HG03558 (cell line): ENCODE data around the gene PLGLB2.
"Not testable (repeated sequence)": the region's sequence is repeated elsewhere in the genome, so short reads cannot be mapped to it uniquely, and the experiment has no call there.

ENCODE experiments used
- ATAC-seq: cut with Tn5 transposase; IDR thresholded peaks from one replicate; pipeline ENCODE4 v1.9.1; 2021; ENCODE audit warnings: moderate number of reproducible peaks; ENCODE audit not compliant: unreplicated experiment; ENCODE audit errors: extremely low read depth

PLGLB2 gene

GRCh38 chr2:87747791-87748190 is at the start of gene PLGLB2:
Gene PLGLB2, plus strand, starts transcription at chr2:87748087. Its CDS starts 67 bp downstream, at chr2:87748154.
- ATAC-seq: not testable (repeated sequence)

- not testable (repeated sequence) for ATAC-seq
Observed at GRCh38 chr2:87704572-87705323, 43.1 kb upstream of the PLGLB2 start.

GRCh38 chr2:87708368-87708767 is 39.5 kb upstream of the PLGLB2 start:
- not testable (repeated sequence) for ATAC-seq

GRCh38 chr2:87727940-87728599 is 19.8 kb upstream of the PLGLB2 start:
- not testable (repeated sequence) for ATAC-seq

- not testable (repeated sequence) for ATAC-seq
Observed at GRCh38 chr2:87740928-87741327, 7.0 kb upstream of the PLGLB2 start.

GRCh38 chr2:87742393-87743108 is 5.3 kb upstream of the PLGLB2 start:
- not testable (repeated sequence) for ATAC-seq

- ATAC-seq: not testable (repeated sequence)
Observed at GRCh38 chr2:87743638-87744037, 4.2 kb upstream of the PLGLB2 start.

GRCh38 chr2:87745353-87745951 is 2.4 kb upstream of the PLGLB2 start:
- not testable (repeated sequence) for ATAC-seq

GRCh38 chr2:87748524-87748923 is 637 bp downstream of the PLGLB2 start:
- ATAC-seq: not testable (repeated sequence)

- ATAC-seq: not testable (repeated sequence)
Observed at GRCh38 chr2:87750560-87750959, 2.7 kb downstream of the PLGLB2 start.

- ATAC-seq: not testable (repeated sequence)
Observed at GRCh38 chr2:87754759-87755158, 6.9 kb downstream of the PLGLB2 start.
